ENCODE results near the gene SF3B1.

DNA sequence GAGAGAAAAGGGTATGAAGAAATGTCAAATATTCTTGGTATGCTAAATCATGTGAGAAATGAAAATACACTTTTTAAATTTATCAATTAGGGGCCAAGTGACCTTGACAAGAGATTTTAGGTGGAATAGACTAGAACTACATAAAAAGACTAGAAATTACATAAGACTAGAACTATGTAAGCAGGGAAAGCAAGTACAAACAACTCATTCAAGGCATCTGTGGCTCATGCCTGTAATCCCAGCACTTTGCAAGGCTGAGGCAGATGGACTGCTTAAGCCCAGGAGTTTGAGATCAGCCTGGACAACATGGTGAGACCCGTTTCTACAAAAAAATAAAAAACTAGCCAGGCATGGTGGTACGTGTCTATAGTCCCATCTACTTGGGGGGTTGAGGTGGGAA lies 20.3 kb downstream of the SF3B1 start:
- TF ChIP-seq, protein P1, sequence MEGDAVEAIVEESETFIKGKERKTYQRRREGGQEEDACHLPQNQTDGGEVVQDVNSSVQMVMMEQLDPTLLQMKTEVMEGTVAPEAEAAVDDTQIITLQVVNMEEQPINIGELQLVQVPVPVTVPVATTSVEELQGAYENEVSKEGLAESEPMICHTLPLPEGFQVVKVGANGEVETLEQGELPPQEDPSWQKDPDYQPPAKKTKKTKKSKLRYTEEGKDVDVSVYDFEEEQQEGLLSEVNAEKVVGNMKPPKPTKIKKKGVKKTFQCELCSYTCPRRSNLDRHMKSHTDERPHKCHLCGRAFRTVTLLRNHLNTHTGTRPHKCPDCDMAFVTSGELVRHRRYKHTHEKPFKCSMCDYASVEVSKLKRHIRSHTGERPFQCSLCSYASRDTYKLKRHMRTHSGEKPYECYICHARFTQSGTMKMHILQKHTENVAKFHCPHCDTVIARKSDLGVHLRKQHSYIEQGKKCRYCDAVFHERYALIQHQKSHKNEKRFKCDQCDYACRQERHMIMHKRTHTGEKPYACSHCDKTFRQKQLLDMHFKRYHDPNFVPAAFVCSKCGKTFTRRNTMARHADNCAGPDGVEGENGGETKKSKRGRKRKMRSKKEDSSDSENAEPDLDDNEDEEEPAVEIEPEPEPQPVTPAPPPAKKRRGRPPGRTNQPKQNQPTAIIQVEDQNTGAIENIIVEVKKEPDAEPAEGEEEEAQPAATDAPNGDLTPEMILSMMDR (IDR thresholded peaks at IDR 0.05): no peak
- TF ChIP-seq EZH2 (IDR thresholded peaks at IDR 0.05; ENCODE audit: borderline replicate concordance, insufficient read depth, low read depth, low read length, poor library complexity, severe bottlenecking): no peak
